CD14-positive monocyte (primary cell): ENCODE data around the gene DMXL1. TPM values are rescaled to one million over a fixed set of nuclear protein-coding genes. Genes with fewer than 3 reads are reported as not detected.

Experiments used
- DNase-seq, 3 donors: peaks; one replicate each; pipeline ENCODE4 v3.0.0-alpha.2; 2011 to 2022
- H2AFZ ChIP-seq: 2 replicates; pipeline ENCODE4 v1.6.0; 2012; ENCODE audit warnings: mild to moderate bottlenecking, low read depth, low read length, inconsistent platforms; ENCODE audit not compliant: insufficient read depth, poor library complexity, severe bottlenecking
- H3K27ac ChIP-seq, 2 donors: 1 replicate in 1 of 2; 2 replicates in 1 of 2; pipeline ENCODE4 v1.5.1; 2012 to 2013; ENCODE audit warnings: low read length in 2 of 2, control low read depth in 1 of 2, inconsistent platforms in 1 of 2, low read depth in 1 of 2, mild to moderate bottlenecking in 1 of 2
- H3K27me3 ChIP-seq, 2 donors: one replicate each; pipeline versions ENCODE4 v1.6.0 to v1.6.1; 2011 to 2013; ENCODE audit warnings: low read length in 2 of 2; ENCODE audit not compliant: control insufficient read depth in 2 of 2, insufficient read depth in 2 of 2
- H3K36me3 ChIP-seq, 2 donors: replicated peaks in 1 of 2; 1 replicate in 1 of 2; 2 replicates in 1 of 2; pipeline versions ENCODE4 v1.5.1 to v1.6.1; 2012 to 2013; ENCODE audit warnings: low read length in 2 of 2, control low read depth in 1 of 2, inconsistent platforms in 1 of 2, mild to moderate bottlenecking in 1 of 2; ENCODE audit not compliant: insufficient read depth in 2 of 2, control insufficient read depth in 1 of 2
- H3K4me1 ChIP-seq, 2 donors: 1 replicate in 1 of 2; 2 replicates in 1 of 2; pipeline versions ENCODE4 v1.5.1 to v1.6.1; 2012 to 2013; ENCODE audit warnings: low read length in 2 of 2, control low read depth in 1 of 2, inconsistent platforms in 1 of 2, mild to moderate bottlenecking in 1 of 2, moderate library complexity in 1 of 2; ENCODE audit not compliant: insufficient read depth in 2 of 2, control insufficient read depth in 1 of 2
- H3K4me2 ChIP-seq: replicated peaks from 2 replicates; pipeline ENCODE3; 2012; ENCODE audit warnings: low read length, moderate library complexity, mild to moderate bottlenecking; ENCODE audit not compliant: poor library complexity, severe bottlenecking; ENCODE audit errors: extremely low read depth
- H3K4me3 ChIP-seq, 3 experiments: fragments of 200-600 bp in 1 of 3; sonication (generic) in 1 of 3; replicated peaks in 1 of 3; 1 replicate in 2 of 3; 2 replicates in 1 of 3; pipeline ENCODE4 v1.5.1; 2011 to 2013; ENCODE audit warnings: low read length in 3 of 3, mild to moderate bottlenecking in 3 of 3, control low read depth in 2 of 3, low read depth in 2 of 3, inconsistent platforms in 1 of 3, moderate library complexity in 1 of 3
- H3K79me2 ChIP-seq: 2 replicates; pipeline ENCODE4 v1.6.0; 2012; ENCODE audit warnings: mild to moderate bottlenecking, control low read depth, inconsistent platforms, low read length, moderate library complexity; ENCODE audit not compliant: insufficient read depth
- H3K9ac ChIP-seq: 2 replicates; pipeline ENCODE4 v1.6.0; 2017; ENCODE audit warnings: low read length, mild to moderate bottlenecking; ENCODE audit not compliant: insufficient read depth, poor library complexity, severe bottlenecking
- H3K9me3 ChIP-seq, 2 donors: replicated peaks in 1 of 2; 1 replicate in 1 of 2; 2 replicates in 1 of 2; pipeline versions ENCODE4 v1.5.1 to v1.6.1; 2012 to 2013; ENCODE audit warnings: low read length in 2 of 2, control low read depth in 1 of 2; ENCODE audit not compliant: control insufficient read depth in 1 of 2, insufficient read depth in 1 of 2
- H4K20me1 ChIP-seq: 2 replicates; pipeline ENCODE4 v1.6.0; 2012; ENCODE audit warnings: mild to moderate bottlenecking, low read length, control low read depth, moderate library complexity; ENCODE audit not compliant: insufficient read depth
- H3K27ac Mint-ChIP-seq, 7 donors: one replicate each; pipeline ENCODE4 v1.8.0; 2020; ENCODE audit warnings: mild to moderate bottlenecking in 7 of 7, mixed read lengths in 7 of 7, moderate library complexity in 6 of 7, inconsistent platforms in 2 of 7
- H3K27me3 Mint-ChIP-seq, 3 donors: one replicate each; pipeline ENCODE4 v1.8.0; 2021 to 2022; ENCODE audit warnings: low read depth in 3 of 3, mild to moderate bottlenecking in 3 of 3, mixed read lengths in 3 of 3, moderate library complexity in 3 of 3, inconsistent platforms in 1 of 3
- H3K36me3 Mint-ChIP-seq, 2 donors: one replicate each; pipeline ENCODE4 v1.8.0; 2020; ENCODE audit warnings: mixed read lengths in 2 of 2, inconsistent platforms in 1 of 2, mild to moderate bottlenecking in 1 of 2
- H3K4me1 Mint-ChIP-seq: one replicate; pipeline ENCODE4 v1.8.0; 2020; ENCODE audit warnings: mild to moderate bottlenecking, mixed read lengths
- H3K4me3 Mint-ChIP-seq, 2 donors: one replicate each; pipeline ENCODE4 v1.8.0; 2020; ENCODE audit warnings: mild to moderate bottlenecking in 2 of 2, mixed read lengths in 2 of 2, moderate library complexity in 1 of 2
- H3K9me3 Mint-ChIP-seq, 7 donors: one replicate each; pipeline ENCODE4 v1.8.0; 2020 to 2022; ENCODE audit warnings: mixed read lengths in 7 of 7, mild to moderate bottlenecking in 6 of 7, moderate library complexity in 6 of 7, inconsistent platforms in 2 of 7
- WGBS: methylation state at CpG from one replicate; pipeline ENCODE4 v1.1.5; 2013; ENCODE audit warnings: missing lambda C conversion rate; ENCODE audit not compliant: insufficient coverage; 5-methylcytosine and 5-hydroxymethylcytosine counted together
- intact Hi-C, 2 donors: fragments of 100-400 bp; cut with micrococcal nuclease; formaldehyde crosslinking; loops; one replicate each; pipeline versions ENCODE4 v1.15.0 to v1.15.1; 2023
- polyA plus RNA-seq, 3 donors: library from polyadenylated mRNA; depleted of rRNA in 1 of 3; unstranded in 2 of 3; stranded (reverse) in 1 of 3; fragments of 300-500 nt in 2 of 3; fragments of >200 nt in 1 of 3; fragmentation: Illumina TruSeq in 2 of 3; gene quantifications; 1 replicate in 2 of 3; 2 replicates in 1 of 3; pipeline ENCODE4 v1.2.3, GENCODE V29; 2012 to 2021
- TF ChIP-seq, protein P1 (sequence below): fragments of 200-600 bp; IDR thresholded peaks from one replicate; pipeline ENCODE4 v1.8.0; 2022; ENCODE audit warnings: antibody characterized with exemption, mild to moderate bottlenecking

Gene DMXL1
- polyA plus RNA-seq, 3 donors, result 15.5 to 20.5 (median 19.5) TPM

DNA sequence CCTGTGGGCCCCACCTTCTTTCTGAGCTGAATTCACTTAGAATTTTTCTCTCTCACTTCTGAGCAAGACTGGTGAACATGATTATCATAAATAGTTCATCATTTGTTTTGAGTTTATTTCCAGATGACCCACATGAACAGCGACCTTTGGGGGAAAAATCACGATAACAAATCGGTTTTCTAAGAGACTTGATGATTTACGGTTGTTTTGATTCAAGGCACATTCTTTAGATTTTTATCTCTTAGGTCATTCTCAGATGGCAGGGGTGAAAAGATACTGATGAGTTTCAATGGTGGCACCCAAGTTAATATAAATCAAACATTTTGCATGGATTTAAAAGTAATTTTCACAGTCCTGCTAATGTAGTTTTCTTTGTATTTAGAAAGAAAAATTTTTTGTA is 95.1 kb downstream of the DMXL1 start:
- no peaks in the 10 kb centered on the region for H3K27me3 Mint-ChIP-seq
- Histone ChIP-seq H2AFZ (no peak overlapping the region), H3K4me3 (no peak overlapping the region), H3K79me2 (no peaks in the 10 kb centered on the region), H3K36me3 (peaks cover 33 to 82% of the 10 kb centered on the region in 2 donors), H3K27me3 (no peaks in the 10 kb centered on the region), H3K9ac (no peak overlapping the region), H3K9me3 (no peaks in the 10 kb centered on the region), H4K20me1 (no peaks in the 10 kb centered on the region), H3K4me2 (no peak overlapping the region), H3K4me1 (no peaks in the 10 kb centered on the region), H3K27ac (no peak overlapping the region)
- DNase-seq, result no peak
- no peak overlapping the region for H3K27ac Mint-ChIP-seq
- TF ChIP-seq, protein P1, sequence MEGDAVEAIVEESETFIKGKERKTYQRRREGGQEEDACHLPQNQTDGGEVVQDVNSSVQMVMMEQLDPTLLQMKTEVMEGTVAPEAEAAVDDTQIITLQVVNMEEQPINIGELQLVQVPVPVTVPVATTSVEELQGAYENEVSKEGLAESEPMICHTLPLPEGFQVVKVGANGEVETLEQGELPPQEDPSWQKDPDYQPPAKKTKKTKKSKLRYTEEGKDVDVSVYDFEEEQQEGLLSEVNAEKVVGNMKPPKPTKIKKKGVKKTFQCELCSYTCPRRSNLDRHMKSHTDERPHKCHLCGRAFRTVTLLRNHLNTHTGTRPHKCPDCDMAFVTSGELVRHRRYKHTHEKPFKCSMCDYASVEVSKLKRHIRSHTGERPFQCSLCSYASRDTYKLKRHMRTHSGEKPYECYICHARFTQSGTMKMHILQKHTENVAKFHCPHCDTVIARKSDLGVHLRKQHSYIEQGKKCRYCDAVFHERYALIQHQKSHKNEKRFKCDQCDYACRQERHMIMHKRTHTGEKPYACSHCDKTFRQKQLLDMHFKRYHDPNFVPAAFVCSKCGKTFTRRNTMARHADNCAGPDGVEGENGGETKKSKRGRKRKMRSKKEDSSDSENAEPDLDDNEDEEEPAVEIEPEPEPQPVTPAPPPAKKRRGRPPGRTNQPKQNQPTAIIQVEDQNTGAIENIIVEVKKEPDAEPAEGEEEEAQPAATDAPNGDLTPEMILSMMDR, result no peak
- no CpG with 5 or more reads among the region's 4 CpGs for WGBS
- peaks cover 3% of the 10 kb centered on the region for H3K4me1 Mint-ChIP-seq
- H3K9me3 Mint-ChIP-seq, result peaks cover 0 to 6% (median 0%) of the 10 kb centered on the region in 7 donors
- H3K36me3 Mint-ChIP-seq, result peaks cover 52 to 63% of the 10 kb centered on the region in 2 donors
- no peak overlapping the region for H3K4me3 Mint-ChIP-seq
- intact Hi-C loops, result no loop called here

DNA sequence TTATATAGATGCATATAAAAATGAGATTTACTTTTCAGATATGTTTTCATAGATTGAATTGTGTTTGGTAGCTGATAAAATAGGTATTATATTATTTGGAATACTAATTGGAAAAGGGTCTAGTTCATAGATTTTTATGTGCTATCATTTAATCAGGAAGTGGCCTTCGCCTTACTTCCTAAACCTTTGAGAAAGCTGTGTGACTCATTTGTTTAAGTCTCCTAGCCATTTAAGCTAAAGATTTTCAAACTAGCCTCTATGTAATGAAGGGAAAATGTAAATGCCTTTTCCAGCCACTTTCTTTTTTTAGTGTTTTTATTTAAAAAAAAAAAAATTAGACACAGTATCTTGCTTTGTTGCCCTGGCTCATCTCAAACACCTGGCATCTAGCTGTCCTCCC is 97.5 kb downstream of the DMXL1 start:
- no peaks in the 10 kb centered on the region for H3K79me2 ChIP-seq
- DNase-seq, result no peak
- no peak overlapping the region for H2AFZ ChIP-seq
- no peaks in the 10 kb centered on the region for H4K20me1 ChIP-seq
- TF ChIP-seq, protein P1, result no peak
- no peak overlapping the region for H3K4me3 ChIP-seq
- H3K36me3 ChIP-seq, result peaks cover 30 to 84% of the 10 kb centered on the region in 2 donors
- H3K27me3 ChIP-seq, result no peaks in the 10 kb centered on the region
- Mint-ChIP-seq H3K27ac (no peak overlapping the region), H3K4me3 (no peak overlapping the region), H3K36me3 (peaks cover 54 to 69% of the 10 kb centered on the region in 2 donors), H3K27me3 (no peaks in the 10 kb centered on the region), H3K4me1 (peaks cover 3% of the 10 kb centered on the region), H3K9me3 (peaks cover 0 to 6% (median 0%) of the 10 kb centered on the region in 7 donors)
- H3K4me2 ChIP-seq, result no peak overlapping the region
- no peaks in the 10 kb centered on the region for H3K4me1 ChIP-seq
- WGBS, result no CpG with 5 or more reads among the region's 1 CpG
- no peaks in the 10 kb centered on the region for H3K9me3 ChIP-seq
- peak overlapping the region in 1 of 2 donors; percentile 16 for H3K27ac ChIP-seq
- intact Hi-C loops, result no loop called here
- H3K9ac ChIP-seq, result no peak overlapping the region
